Esophagus squamous epithelium (tissue), 5 donors: ENCODE data around the gene SPRED1. TPM values are rescaled to one million over a fixed set of nuclear protein-coding genes. Genes with fewer than 3 reads are reported as not detected.

ENCODE experiments used
- DNase-seq: peaks from one replicate; lab custom pipeline; 2025; lab: John Stamatoyannopoulos, UW
- H3K27ac ChIP-seq, 4 donors: fragments of 200-600 bp; sonication (generic); one replicate each; pipeline ENCODE4 v1.5.1; 2016 to 2019; ENCODE audit warnings: mild to moderate bottlenecking in 1 of 4
- H3K27me3 ChIP-seq, 4 donors: fragments of 200-600 bp; sonication (generic); 1 replicate in 3 of 4; 2 replicates in 1 of 4; pipeline versions ENCODE4 v1.5.1 to v1.6.0; 2017 to 2021; ENCODE audit warnings: antibody characterized with exemption in 1 of 4
- H3K36me3 ChIP-seq, 3 donors: fragments of 200-600 bp; sonication (generic); one replicate each; pipeline ENCODE4 v1.5.1; 2016 to 2019
- H3K4me1 ChIP-seq, 3 donors: fragments of 200-600 bp; sonication (generic); one replicate each; pipeline ENCODE4 v1.5.1; 2017 to 2019
- H3K4me3 ChIP-seq, 4 donors: fragments of 200-600 bp; sonication (generic); 1 replicate in 3 of 4; 2 replicates in 1 of 4; pipeline ENCODE4 v1.5.1; 2016 to 2019; ENCODE audit warnings: mild to moderate bottlenecking in 2 of 4, moderate library complexity in 1 of 4
- H3K9me3 ChIP-seq, 3 donors: fragments of 200-600 bp; sonication (generic); one replicate each; pipeline ENCODE4 v1.5.1; 2016 to 2019
- POLR2A ChIP-seq, 4 donors: fragments of 450-650 bp; IDR thresholded peaks; one replicate each; pipeline ENCODE4 v1.6.1; 2017; ENCODE audit warnings: antibody characterized with exemption in 4 of 4, mild to moderate bottlenecking in 4 of 4, moderate library complexity in 3 of 4
- WGBS, 2 donors: methylation state at CpG; one replicate each; pipeline ENCODE4 v1.1.5; 2018; 5-methylcytosine and 5-hydroxymethylcytosine counted together
- intact Hi-C: fragments of 100-400 bp; cut with DNase I; formaldehyde crosslinking; loops from one replicate; pipeline ENCODE4 v1.15.0; 2022
- total RNA-seq, 4 donors: library from RNA; depleted of rRNA; stranded (reverse); fragments of >200 nt; gene quantifications; one replicate each; pipeline ENCODE4 v1.1.0, GENCODE V29; 2016
- TF ChIP-seq, protein P1 (sequence below), 6 experiments: fragments of 450-650 bp in 4 of 6; fragments of 200-600 bp in 2 of 6; sonication (generic) in 2 of 6; IDR thresholded peaks; one replicate each; pipeline ENCODE4 v1.5.1; 2016 to 2019; ENCODE audit warnings: antibody characterized with exemption in 6 of 6, mild to moderate bottlenecking in 4 of 6, moderate library complexity in 4 of 6
- donor health status: DM: yes; HTN: yes; CAD: no.

The SPRED1 gene
- total RNA-seq, 4 donors from 2014 or later = 4.3 to 16.4 (median 9.3) TPM

DNA sequence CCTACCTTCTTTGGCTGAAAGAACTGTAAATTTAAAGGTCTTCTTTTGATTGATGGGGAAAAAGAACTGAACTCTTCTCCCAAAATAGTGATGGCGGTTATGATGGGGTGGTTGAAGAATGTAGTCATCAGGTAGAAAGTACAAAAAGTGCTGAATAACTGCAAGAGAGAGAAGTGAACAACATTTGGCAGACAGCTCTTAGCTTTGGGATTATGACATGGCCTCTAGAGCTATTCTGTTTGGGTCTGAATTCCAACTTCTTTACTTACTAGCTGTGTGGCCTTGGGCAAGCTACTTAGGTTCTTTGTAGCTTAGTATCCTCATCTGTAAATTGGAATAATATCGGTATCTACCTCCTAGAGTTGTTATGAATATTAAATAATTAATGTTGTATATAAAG lies 91.7 kb downstream of the SPRED1 start:
- TF ChIP-seq POLR2A (IDR thresholded peaks at IDR 0.05) = no peak
- TF ChIP-seq, protein P1, sequence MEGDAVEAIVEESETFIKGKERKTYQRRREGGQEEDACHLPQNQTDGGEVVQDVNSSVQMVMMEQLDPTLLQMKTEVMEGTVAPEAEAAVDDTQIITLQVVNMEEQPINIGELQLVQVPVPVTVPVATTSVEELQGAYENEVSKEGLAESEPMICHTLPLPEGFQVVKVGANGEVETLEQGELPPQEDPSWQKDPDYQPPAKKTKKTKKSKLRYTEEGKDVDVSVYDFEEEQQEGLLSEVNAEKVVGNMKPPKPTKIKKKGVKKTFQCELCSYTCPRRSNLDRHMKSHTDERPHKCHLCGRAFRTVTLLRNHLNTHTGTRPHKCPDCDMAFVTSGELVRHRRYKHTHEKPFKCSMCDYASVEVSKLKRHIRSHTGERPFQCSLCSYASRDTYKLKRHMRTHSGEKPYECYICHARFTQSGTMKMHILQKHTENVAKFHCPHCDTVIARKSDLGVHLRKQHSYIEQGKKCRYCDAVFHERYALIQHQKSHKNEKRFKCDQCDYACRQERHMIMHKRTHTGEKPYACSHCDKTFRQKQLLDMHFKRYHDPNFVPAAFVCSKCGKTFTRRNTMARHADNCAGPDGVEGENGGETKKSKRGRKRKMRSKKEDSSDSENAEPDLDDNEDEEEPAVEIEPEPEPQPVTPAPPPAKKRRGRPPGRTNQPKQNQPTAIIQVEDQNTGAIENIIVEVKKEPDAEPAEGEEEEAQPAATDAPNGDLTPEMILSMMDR (IDR thresholded peaks at IDR 0.05) = no peak
- peaks cover 0 to 27% (median 0%) of the 10 kb centered on the region in 3 donors for H3K36me3 ChIP-seq
- intact Hi-C loops = no loop called here
- H3K27ac ChIP-seq = no peak overlapping the region
- 96 to 97% methylated on average over 2 of the region's 2 CpGs for WGBS, 2 donors
- no peak overlapping the region for H3K4me3 ChIP-seq
- H3K4me1 ChIP-seq = no peaks in the 10 kb centered on the region
- DNase-seq = no peak
- no peaks in the 10 kb centered on the region for H3K27me3 ChIP-seq
- no peaks in the 10 kb centered on the region for H3K9me3 ChIP-seq

DNA sequence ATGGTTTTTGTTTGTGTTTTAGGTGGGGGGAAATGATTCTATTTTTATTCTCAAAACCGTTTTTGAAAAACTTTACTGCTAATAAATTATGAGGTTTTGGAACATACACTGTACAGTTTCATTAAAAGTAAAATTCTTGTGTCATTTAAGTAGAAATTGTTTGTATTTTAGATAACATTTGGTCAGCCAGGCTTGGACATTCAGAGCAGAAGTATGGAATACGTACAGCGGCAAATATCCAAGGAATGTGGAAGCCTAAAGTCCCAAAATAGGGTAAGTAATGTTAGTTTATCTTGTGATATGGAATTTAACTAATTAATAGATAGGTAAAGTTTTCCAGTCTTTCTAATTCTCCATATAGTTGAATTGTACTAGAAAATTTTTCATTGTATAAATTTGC lies 96.6 kb downstream of the SPRED1 start:
- TF ChIP-seq POLR2A (IDR thresholded peaks at IDR 0.05) = no peak
- TF ChIP-seq, protein P1 (IDR thresholded peaks at IDR 0.05) = no peak
- WGBS, 2 donors = 78 to 83% methylated on average over 3 of the region's 3 CpGs
- DNase-seq = no peak
- Histone ChIP-seq H3K27me3 (no peaks in the 10 kb centered on the region), H3K9me3 (no peaks in the 10 kb centered on the region), H3K27ac (no peak overlapping the region), H3K4me3 (no peak overlapping the region), H3K36me3 (peaks cover 0 to 38% (median 4%) of the 10 kb centered on the region in 3 donors), H3K4me1 (peaks cover 0 to 4% (median 0%) of the 10 kb centered on the region in 3 donors)
- intact Hi-C loops = no loop called here

DNA sequence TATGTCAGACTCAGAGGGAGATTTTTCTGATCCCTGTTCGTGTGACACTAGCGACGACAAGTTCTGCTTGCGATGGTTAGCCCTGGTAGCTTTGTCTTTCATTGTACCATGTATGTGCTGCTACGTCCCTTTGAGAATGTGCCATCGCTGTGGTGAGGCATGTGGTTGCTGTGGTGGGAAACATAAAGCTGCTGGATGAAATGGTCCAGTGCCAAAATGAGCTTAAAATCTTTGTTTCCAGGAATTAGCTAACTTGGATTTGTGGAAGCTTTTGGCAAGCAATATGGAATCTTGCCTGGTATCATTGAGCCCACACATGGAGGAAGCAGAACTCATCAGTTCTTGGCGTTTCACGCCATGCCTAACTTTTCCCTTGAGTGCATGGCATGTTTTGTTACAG lies 98.8 kb downstream of the SPRED1 start:
- Histone ChIP-seq H3K4me3 (no peak overlapping the region), H3K9me3 (no peaks in the 10 kb centered on the region), H3K4me1 (peaks cover 0 to 4% (median 0%) of the 10 kb centered on the region in 3 donors), H3K27ac (no peak overlapping the region), H3K27me3 (no peaks in the 10 kb centered on the region), H3K36me3 (peaks cover 0 to 28% (median 4%) of the 10 kb centered on the region in 3 donors)
- intact Hi-C loops = loop anchor here (5.0 kb wide), 1 partner anchor 349 kb away; no protein-coding TSS in a partner anchor
- TF ChIP-seq, protein P1 (IDR thresholded peaks at IDR 0.05) = no peak
- TF ChIP-seq POLR2A (IDR thresholded peaks at IDR 0.05) = no peak
- no peak for DNase-seq
- 82 to 83% methylated on average over 8 of the region's 8 CpGs for WGBS, 2 donors

DNA sequence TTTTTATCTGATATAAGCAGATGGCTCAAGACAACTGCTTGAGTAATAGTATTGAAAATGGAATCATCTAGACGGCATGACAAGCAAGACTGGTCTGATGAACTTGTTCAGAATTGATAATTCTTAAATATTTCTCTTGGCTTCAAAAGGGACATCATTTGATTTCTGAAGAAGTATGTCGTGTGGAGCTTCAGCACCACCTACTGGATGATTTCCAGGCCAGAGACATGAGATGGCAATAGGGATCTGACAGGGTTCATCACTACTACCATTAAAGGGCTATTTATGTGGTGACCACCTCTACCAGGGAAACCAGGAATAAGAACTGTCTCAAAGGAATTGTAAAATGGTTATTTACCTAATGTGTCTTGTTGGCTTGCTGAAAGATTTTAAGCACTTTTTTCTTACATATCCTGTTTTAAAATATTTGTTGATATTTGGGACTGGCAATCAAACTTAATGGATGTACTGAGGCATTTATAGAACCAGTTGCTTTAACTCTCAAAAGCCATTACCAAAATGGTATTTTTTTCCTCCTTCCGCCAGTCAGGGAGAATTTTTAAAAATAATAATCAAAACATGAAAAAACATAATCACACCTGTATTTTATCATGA lies 101.8 kb downstream of the SPRED1 start:
- intact Hi-C loops = loop anchor here (5.0 kb wide), 1 partner anchor 352 kb away; no protein-coding TSS in a partner anchor
- TF ChIP-seq POLR2A (IDR thresholded peaks at IDR 0.05) = no peak
- TF ChIP-seq, protein P1 (IDR thresholded peaks at IDR 0.05) = peak; percentile 50 to 80 (median 71)
- Histone ChIP-seq H3K27ac (no peak overlapping the region), H3K36me3 (peaks cover 0 to 24% (median 4%) of the 10 kb centered on the region in 3 donors), H3K4me1 (peaks cover 0 to 4% (median 0%) of the 10 kb centered on the region in 3 donors), H3K9me3 (no peaks in the 10 kb centered on the region), H3K4me3 (no peak overlapping the region), H3K27me3 (no peaks in the 10 kb centered on the region)
- WGBS, 2 donors = 36 to 41% methylated on average over 3 of the region's 3 CpGs
- no peak for DNase-seq

DNA sequence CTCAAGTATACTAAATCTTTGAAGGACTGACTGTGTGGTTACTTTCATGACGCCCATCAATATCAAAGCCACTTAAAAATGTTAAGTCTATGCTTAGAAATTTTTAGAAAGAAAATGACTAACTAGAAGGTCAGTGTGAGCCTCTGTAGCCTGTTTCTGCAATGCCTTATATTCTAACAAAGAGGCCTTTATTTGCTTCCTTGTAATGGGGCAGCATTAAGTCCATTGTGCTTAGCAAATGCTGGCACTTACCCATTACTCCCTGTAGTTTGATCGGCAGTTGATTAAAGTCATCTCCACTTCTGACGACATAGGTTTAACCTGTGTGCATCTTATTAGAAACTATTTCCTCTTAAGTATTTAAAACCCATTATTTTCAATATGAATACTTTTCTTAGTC lies 109.7 kb downstream of the SPRED1 start:
- TF ChIP-seq, protein P1 (IDR thresholded peaks at IDR 0.05) = no peak
- no peak for TF ChIP-seq POLR2A (IDR thresholded peaks at IDR 0.05)
- H3K27ac ChIP-seq = no peak overlapping the region
- H3K4me1 ChIP-seq = no peaks in the 10 kb centered on the region
- H3K27me3 ChIP-seq = peaks cover 0 to 3% (median 0%) of the 10 kb centered on the region in 4 donors
- DNase-seq = no peak
- H3K36me3 ChIP-seq = no peaks in the 10 kb centered on the region
- no peaks in the 10 kb centered on the region for H3K9me3 ChIP-seq
- no peak overlapping the region for H3K4me3 ChIP-seq
- intact Hi-C loops = no loop called here
- 63 to 80% methylated on average over 3 of the region's 3 CpGs for WGBS, 2 donors
